Liver (tissue), 9 donors: ENCODE measurements around the gene TTYH2. TPM values are rescaled to one million over a fixed set of nuclear protein-coding genes. Genes with fewer than 3 reads are reported as not detected.

ENCODE experiments used
- DNase-seq: peaks from one replicate; pipeline ENCODE4 v3.0.0-alpha.2; 2017; ENCODE audit warnings: low spot score
- H3K27ac ChIP-seq, 2 donors: one replicate each; pipeline ENCODE4 v1.7.0; 2013; ENCODE audit warnings: inconsistent platforms in 2 of 2, low read length in 2 of 2, control low read depth in 1 of 2, low read depth in 1 of 2, mild to moderate bottlenecking in 1 of 2
- H3K27me3 ChIP-seq, 4 donors: one replicate each; pipeline versions ENCODE4 v1.6.1 to v1.7.0; 2013; ENCODE audit warnings: low read length in 3 of 4, inconsistent platforms in 1 of 4, mild to moderate bottlenecking in 1 of 4, moderate library complexity in 1 of 4; ENCODE audit not compliant: control insufficient read depth in 4 of 4, insufficient read depth in 4 of 4
- H3K36me3 ChIP-seq, 4 donors: one replicate each; pipeline versions ENCODE4 v1.6.1 to v1.7.0; 2013; ENCODE audit warnings: low read length in 3 of 4, mild to moderate bottlenecking in 3 of 4, low read depth in 1 of 4, moderate library complexity in 1 of 4; ENCODE audit not compliant: control insufficient read depth in 4 of 4, insufficient read depth in 3 of 4
- H3K4me1 ChIP-seq, 4 donors: one replicate each; pipeline versions ENCODE4 v1.6.1 to v1.7.0; 2013; ENCODE audit warnings: low read length in 3 of 4, mild to moderate bottlenecking in 3 of 4, moderate library complexity in 1 of 4; ENCODE audit not compliant: control insufficient read depth in 4 of 4, insufficient read depth in 4 of 4
- H3K4me3 ChIP-seq, 3 donors: one replicate each; pipeline versions ENCODE4 v1.6.1 to v1.7.0; 2013; ENCODE audit warnings: low read length in 3 of 3, control low read depth in 1 of 3, low read depth in 1 of 3, mild to moderate bottlenecking in 1 of 3
- H3K9ac ChIP-seq, 2 donors: one replicate each; pipeline ENCODE4 v1.7.0; 2013; ENCODE audit warnings: low read length in 2 of 2, mild to moderate bottlenecking in 2 of 2, moderate library complexity in 2 of 2, control low read depth in 1 of 2, low read depth in 1 of 2
- H3K9me3 ChIP-seq, 4 donors: one replicate each; pipeline versions ENCODE4 v1.6.1 to v1.7.0; 2013; ENCODE audit warnings: low read length in 3 of 4; ENCODE audit not compliant: control insufficient read depth in 4 of 4
- CTCF ChIP-seq: fragments of 150-350 bp; IDR thresholded peaks from 2 replicates; pipeline ENCODE4 v1.5.1; 2017; ENCODE audit warnings: improper control_type of control experiment, low read depth, low read length; ENCODE audit not compliant: missing input control
- EGR1 ChIP-seq, 2 donors: IDR thresholded peaks; 2 replicates each; pipeline ENCODE4 v1.6.1; 2016 to 2018; ENCODE audit warnings: antibody characterized with exemption in 2 of 2, low read depth in 2 of 2
- FOXA1 ChIP-seq: IDR thresholded peaks from 2 replicates; pipeline ENCODE4 v1.6.1; 2016; ENCODE audit warnings: antibody characterized with exemption
- FOXA2 ChIP-seq: IDR thresholded peaks from 2 replicates; pipeline ENCODE4 v1.6.1; 2016; ENCODE audit warnings: antibody characterized with exemption
- GABPA ChIP-seq, 2 donors: IDR thresholded peaks in 1 of 2; conservative IDR thresholded peaks in 1 of 2; 2 replicates each; pipeline ENCODE4 v1.6.1; 2016; ENCODE audit warnings: antibody characterized with exemption in 2 of 2, mild to moderate bottlenecking in 1 of 2, moderate library complexity in 1 of 2
- HNF4A ChIP-seq, 2 donors: conservative IDR thresholded peaks; 2 replicates each; pipeline ENCODE4 v1.6.1; 2016; ENCODE audit warnings: antibody characterized with exemption in 2 of 2, mild to moderate bottlenecking in 2 of 2
- HNF4G ChIP-seq: IDR thresholded peaks from 2 replicates; pipeline ENCODE4 v1.6.1; 2016; ENCODE audit warnings: antibody characterized with exemption
- JUND ChIP-seq, 2 donors: IDR thresholded peaks; 2 replicates each; pipeline ENCODE4 v1.6.1; 2016; ENCODE audit warnings: antibody characterized with exemption in 2 of 2
- MAX ChIP-seq: IDR thresholded peaks from 2 replicates; pipeline ENCODE4 v1.6.1; 2016; ENCODE audit warnings: antibody characterized with exemption
- NR2F2 ChIP-seq: IDR thresholded peaks from 2 replicates; pipeline ENCODE4 v1.6.1; 2016; ENCODE audit warnings: antibody characterized with exemption
- RAD21 ChIP-seq, 2 donors: IDR thresholded peaks; 2 replicates each; pipeline ENCODE4 v1.6.1; 2016; ENCODE audit warnings: antibody characterized with exemption in 2 of 2, mild to moderate bottlenecking in 2 of 2
- REST ChIP-seq: IDR thresholded peaks from 2 replicates; pipeline ENCODE4 v1.6.1; 2016; ENCODE audit warnings: antibody characterized with exemption, mild to moderate bottlenecking
- SP1 ChIP-seq: IDR thresholded peaks from 2 replicates; pipeline ENCODE4 v1.6.1; 2018; ENCODE audit warnings: antibody characterized with exemption, mild to moderate bottlenecking
- TAF1 ChIP-seq: conservative IDR thresholded peaks from 2 replicates; pipeline ENCODE4 v1.6.1; 2016; ENCODE audit warnings: antibody characterized with exemption, mild to moderate bottlenecking
- YY1 ChIP-seq: IDR thresholded peaks from 2 replicates; pipeline ENCODE4 v1.6.1; 2016; ENCODE audit warnings: antibody characterized with exemption, mild to moderate bottlenecking
- ZBTB33 ChIP-seq: IDR thresholded peaks from 2 replicates; pipeline ENCODE4 v1.6.1; 2016; ENCODE audit warnings: antibody characterized with exemption
- WGBS: extraction: QIAGEN DNeasy Blood & Tissue Kit; methylation state at CpG from one replicate; pipeline ENCODE4 v1.1.7; 2013; 5-methylcytosine and 5-hydroxymethylcytosine counted together
- polyA plus RNA-seq, 2 donors: library from polyadenylated mRNA; stranded (reverse) in 1 of 2; unstranded in 1 of 2; fragments of 200-250 nt in 1 of 2; fragments of >200 nt in 1 of 2; fragmentation: Nextera tagmentation in 1 of 2; extraction: Ambion mirVana in 1 of 2; gene quantifications; one replicate each; pipeline versions ENCODE4 v1.2.1 to v1.2.3, GENCODE V29; 2013 to 2015
- total RNA-seq, 2 donors: library from RNA; depleted of rRNA; stranded (reverse); fragments of >200 nt; gene quantifications; one replicate each; pipeline ENCODE4 v1.2.3, GENCODE V29; 2014
- donor health status: healthy.
- donor health status: healthy.
- donor health status: healthy.
- donor health status: healthy.
- donor health status: healthy.

Gene TTYH2
- total and polyA plus RNA-seq, 4 donors, result 0.40 to 2.4 (median 0.99) TPM

GRCh38 chr17:74231928-74232907 is 18.8 kb downstream of the TTYH2 start:
- no peak for DNase-seq
- no peaks in the 10 kb centered on the region for H3K4me1 ChIP-seq
- no peak overlapping the region for H3K9ac ChIP-seq
- WGBS, result 87% methylated on average over 17 of the region's 17 CpGs
- no peak overlapping the region for H3K4me3 ChIP-seq
- no peaks in the 10 kb centered on the region for H3K36me3 ChIP-seq
- no peaks in the 10 kb centered on the region for H3K27me3 ChIP-seq
- no peak for TF ChIP-seq YY1
- H3K9me3 ChIP-seq, result no peaks in the 10 kb centered on the region
- H3K27ac ChIP-seq, result no peak overlapping the region

- no peaks in the 10 kb centered on the region for H3K27me3 ChIP-seq
- no peaks in the 10 kb centered on the region for H3K36me3 ChIP-seq
- no peaks in the 10 kb centered on the region for H3K4me1 ChIP-seq
- H3K9me3 ChIP-seq, result no peaks in the 10 kb centered on the region
- H3K9ac ChIP-seq, result no peak overlapping the region
- no peak overlapping the region for H3K4me3 ChIP-seq
- TF ChIP-seq REST, result no peak
- TF ChIP-seq RAD21 (IDR thresholded peaks at IDR 0.05), result no peak
- TF ChIP-seq FOXA2, result no peak
- TF ChIP-seq HNF4A (conservative IDR thresholded peaks at IDR 0.05), result no peak
- TF ChIP-seq YY1, result no peak
- TF ChIP-seq CTCF, result no peak
- TF ChIP-seq NR2F2, result no peak
- TF ChIP-seq HNF4G, result no peak
- no peak for TF ChIP-seq FOXA1
- no peak for TF ChIP-seq GABPA (IDR thresholded peaks at IDR 0.05 in 1 of 2, conservative IDR thresholded peaks at IDR 0.05 in 1 of 2)
- no peak for TF ChIP-seq MAX
- TF ChIP-seq TAF1, result no peak
- no peak for TF ChIP-seq JUND (IDR thresholded peaks at IDR 0.05)
- no peak for TF ChIP-seq ZBTB33
- TF ChIP-seq SP1, result no peak
- TF ChIP-seq EGR1 (IDR thresholded peaks at IDR 0.05; ENCODE audit: low read depth in 2 of 2), result no peak
- no peak for DNase-seq
- H3K27ac ChIP-seq, result no peak overlapping the region
- 78% methylated on average over 8 of the region's 8 CpGs for WGBS
Measured at GRCh38 chr17:74233937-74234336, 20.6 kb downstream of the TTYH2 start.
